Endodermal cell (in vitro differentiated cells): Measurements from ENCODE around the gene CLIC4. TPM values are rescaled to one million over a fixed set of nuclear protein-coding genes. Genes with fewer than 3 reads are reported as not detected.

Experiments used
- DNase-seq: peaks from one replicate; pipeline ENCODE4 v3.0.0-alpha.2; 2017
- H3K27ac ChIP-seq: 2 replicates; pipeline ENCODE4 v1.5.1; 2013; ENCODE audit warnings: mild to moderate bottlenecking, low read depth, low read length, moderate library complexity
- H3K27me3 ChIP-seq: 2 replicates; pipeline ENCODE4 v1.6.1; 2013; ENCODE audit warnings: mild to moderate bottlenecking, low read length, moderate library complexity; ENCODE audit not compliant: insufficient read depth, control insufficient read depth, poor library complexity, severe bottlenecking
- H3K36me3 ChIP-seq: 2 replicates; pipeline ENCODE4 v1.7.0; 2013; ENCODE audit warnings: mild to moderate bottlenecking, low read length, moderate library complexity; ENCODE audit not compliant: control insufficient read depth, insufficient read depth
- H3K4me1 ChIP-seq: one replicate; pipeline ENCODE4 v1.7.0; 2013; ENCODE audit warnings: low read length; ENCODE audit not compliant: control insufficient read depth, insufficient read depth
- H3K4me3 ChIP-seq: 2 replicates; pipeline ENCODE4 v1.5.1; 2013; ENCODE audit warnings: mild to moderate bottlenecking, low read length, moderate library complexity
- H3K9ac ChIP-seq: 2 replicates; pipeline ENCODE4 v1.6.1; 2013; ENCODE audit warnings: mild to moderate bottlenecking, low read length, moderate library complexity; ENCODE audit not compliant: poor library complexity, severe bottlenecking; ENCODE audit errors: extremely low read depth
- H3K9me3 ChIP-seq: 2 replicates; pipeline ENCODE4 v1.6.1; 2013; ENCODE audit warnings: mild to moderate bottlenecking, low read length, moderate library complexity; ENCODE audit not compliant: control insufficient read depth
- H3K27ac Mint-ChIP-seq: 2 replicates; pipeline ENCODE4 v1.8.0; 2020; ENCODE audit warnings: mixed read lengths
- H3K27me3 Mint-ChIP-seq: 2 replicates; pipeline ENCODE4 v1.8.0; 2021; ENCODE audit warnings: mild to moderate bottlenecking, mixed read lengths; ENCODE audit not compliant: insufficient read depth
- H3K36me3 Mint-ChIP-seq: 2 replicates; pipeline ENCODE4 v1.8.0; 2020; ENCODE audit warnings: low read depth, mixed read lengths
- H3K4me1 Mint-ChIP-seq: 2 replicates; pipeline ENCODE4 v1.8.0; 2020; ENCODE audit warnings: mixed read lengths
- H3K4me3 Mint-ChIP-seq: 2 replicates; pipeline ENCODE4 v1.8.0; 2020; ENCODE audit warnings: mild to moderate bottlenecking, moderate library complexity, mixed read lengths
- H3K9me3 Mint-ChIP-seq: 2 replicates; pipeline ENCODE4 v1.8.0; 2020; ENCODE audit warnings: mild to moderate bottlenecking, mixed read lengths
- CTCF ChIP-seq: fragments of 200-600 bp; sonication (generic); conservative IDR thresholded peaks from 2 replicates; pipeline ENCODE4 v1.5.0; 2021; ENCODE audit warnings: antibody characterized with exemption, mild to moderate bottlenecking
- WGBS, 2 experiments: methylation state at CpG; one replicate each; pipeline versions ENCODE4 v1.1.5 to v1.1.7; 2013; ENCODE audit warnings: missing lambda C conversion rate in 2 of 2, mixed read lengths in 1 of 2; ENCODE audit not compliant: insufficient coverage in 1 of 2, insufficient read length in 1 of 2; 5-methylcytosine and 5-hydroxymethylcytosine counted together
- total RNA-seq, 2 donors: library from RNA; stranded (reverse); fragmentation: NEBNext Ultra II Directional in 1 of 2; extraction: Animal tissue kit (Norgen Biotek cat#: 25700) in 1 of 2; gene quantifications; 2 replicates in 1 of 2; 3 replicates in 1 of 2; pipeline ENCODE4 v1.2.1, GENCODE V29; 2021

The CLIC4 gene
- total RNA-seq, 2 donors from 2014 or later = 119 to 146 TPM

- Mint-ChIP-seq H3K36me3 (no peaks in the 10 kb centered on the region), H3K4me3 (no peak overlapping the region), H3K4me1 (no peaks in the 10 kb centered on the region), H3K27ac (no peak overlapping the region), H3K9me3 (peaks cover 33% of the 10 kb centered on the region), H3K27me3 (peaks cover 15% of the 10 kb centered on the region)
- Histone ChIP-seq H3K27ac (no peak overlapping the region), H3K36me3 (no peaks in the 10 kb centered on the region), H3K9me3 (peaks cover 8% of the 10 kb centered on the region), H3K4me3 (no peak overlapping the region), H3K27me3 (peaks cover 4% of the 10 kb centered on the region), H3K9ac (no peak overlapping the region), H3K4me1 (no peaks in the 10 kb centered on the region)
- no peak for DNase-seq
- 93 to 100% methylated on average over 1 of the region's 1 CpG for WGBS, 2 experiments
- TF ChIP-seq CTCF = no peak
These were observed 141.0 kb downstream of the CLIC4 start for GRCh38 chr1:24886241-24886640.

GRCh38 chr1:24888061-24888970, 143.1 kb downstream of the CLIC4 start:
- Histone ChIP-seq H3K9me3 (peaks cover 19% of the 10 kb centered on the region), H3K36me3 (no peaks in the 10 kb centered on the region), H3K27ac (no peak overlapping the region), H3K4me3 (no peak overlapping the region), H3K27me3 (no peaks in the 10 kb centered on the region), H3K9ac (no peak overlapping the region), H3K4me1 (no peaks in the 10 kb centered on the region)
- Mint-ChIP-seq H3K4me1 (no peaks in the 10 kb centered on the region), H3K4me3 (no peak overlapping the region), H3K27me3 (peaks cover 13% of the 10 kb centered on the region), H3K9me3 (peaks cover 45% of the 10 kb centered on the region), H3K27ac (no peak overlapping the region), H3K36me3 (peaks cover 2% of the 10 kb centered on the region)
- no peak for DNase-seq
- TF ChIP-seq CTCF = no peak
- WGBS, 2 experiments = 92 to 94% methylated on average over 4 to 9 of the region's 9 CpGs

GRCh38 chr1:24888971-24889676, 143.9 kb downstream of the CLIC4 start:
- Mint-ChIP-seq H3K4me1 (no peaks in the 10 kb centered on the region), H3K36me3 (peaks cover 2% of the 10 kb centered on the region), H3K27ac (no peak overlapping the region), H3K9me3 (peaks cover 43% of the 10 kb centered on the region), H3K27me3 (peaks cover 13% of the 10 kb centered on the region), H3K4me3 (no peak overlapping the region)
- DNase-seq = no peak
- TF ChIP-seq CTCF = no peak
- no peaks in the 10 kb centered on the region for H3K27me3 ChIP-seq
- H3K36me3 ChIP-seq = no peaks in the 10 kb centered on the region
- H3K9ac ChIP-seq = no peak overlapping the region
- H3K4me1 ChIP-seq = no peaks in the 10 kb centered on the region
- no peak overlapping the region for H3K27ac ChIP-seq
- H3K9me3 ChIP-seq = peaks cover 17% of the 10 kb centered on the region
- WGBS, 2 experiments = 82 to 85% methylated on average over 3 of the region's 4 CpGs
- H3K4me3 ChIP-seq = no peak overlapping the region
